AG10803 (cell line): ENCODE measurements around the gene STARD13.
A peak's percentile ranks its signal among the peaks of the same experiment; 100 is the strongest.
"Not testable (repeated sequence)": the region's sequence is repeated elsewhere in the genome, so short reads cannot be mapped to it uniquely, and the experiment has no call there.

Source experiments
- DNase-seq: peaks from one replicate; pipeline ENCODE4 v3.0.0; 2010; ENCODE audit warnings: low read depth
- H3K4me3 ChIP-seq: 2 replicates; pipeline ENCODE4 v1.5.1; 2011; ENCODE audit warnings: mild to moderate bottlenecking, low read length, control low read depth
- CTCF ChIP-seq: conservative IDR thresholded peaks from 2 replicates; pipeline ENCODE4 v1.5.1; 2011; ENCODE audit warnings: mild to moderate bottlenecking, low read length, control low read depth, inconsistent platforms

Gene STARD13

DNA sequence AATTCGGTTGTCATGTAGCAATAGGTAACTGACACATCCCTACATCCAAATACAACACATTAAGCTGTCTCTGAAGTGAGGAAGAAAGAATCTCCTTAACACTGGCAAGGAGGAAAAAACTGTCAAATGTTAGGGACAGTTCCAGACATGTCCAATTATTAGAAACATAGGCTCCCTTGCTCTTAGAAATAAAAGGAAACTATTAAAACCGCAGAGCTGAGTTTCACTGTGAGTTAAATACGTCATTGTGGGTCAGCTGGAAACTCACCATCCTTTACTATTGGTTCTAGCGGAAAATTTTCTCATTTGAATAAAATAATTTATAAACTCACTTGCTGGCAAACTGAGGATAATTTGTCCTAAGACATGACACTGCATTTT is 40.7 kb downstream of the STARD13 start:
- H3K4me3 ChIP-seq = no peak overlapping the region
- DNase-seq = no peak
- TF ChIP-seq CTCF = no peak

- no peak overlapping the region for H3K4me3 ChIP-seq
- TF ChIP-seq CTCF = no peak
- DNase-seq = no peak
These were observed 41.2 kb downstream of the STARD13 start for GRCh38 chr13:33244210-33244906.

DNA sequence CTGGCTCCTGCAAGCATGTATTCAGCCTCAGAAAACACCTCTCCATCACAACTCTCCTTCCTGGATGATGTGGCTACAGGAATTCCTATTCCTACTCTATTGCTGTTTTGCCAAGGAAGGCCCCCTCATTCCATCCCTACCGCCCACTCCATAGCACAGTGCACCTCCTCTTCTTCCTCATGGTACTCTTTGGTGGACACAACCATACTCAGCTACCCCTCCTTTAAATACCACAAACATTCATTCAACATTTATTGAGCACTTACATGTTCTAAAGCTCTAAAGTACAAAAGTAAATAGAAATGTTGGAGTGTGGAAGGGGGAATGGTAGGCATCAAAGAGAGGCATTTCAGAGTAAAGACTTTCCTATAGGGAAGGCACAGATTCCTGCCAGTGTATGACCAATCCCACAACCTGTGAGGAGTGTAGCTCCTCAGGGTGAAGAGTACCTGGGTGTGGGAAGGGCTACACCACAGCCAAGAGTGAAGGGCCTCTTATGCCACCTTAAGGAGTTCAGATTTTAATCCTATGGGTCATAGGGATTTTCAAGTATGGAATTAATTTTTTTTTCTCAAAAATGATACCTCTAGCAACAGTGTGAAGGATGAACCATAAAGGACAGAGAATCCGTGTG is 42.5 kb downstream of the STARD13 start:
- H3K4me3 ChIP-seq = no peak overlapping the region
- no peak for DNase-seq
- no peak for TF ChIP-seq CTCF

DNA sequence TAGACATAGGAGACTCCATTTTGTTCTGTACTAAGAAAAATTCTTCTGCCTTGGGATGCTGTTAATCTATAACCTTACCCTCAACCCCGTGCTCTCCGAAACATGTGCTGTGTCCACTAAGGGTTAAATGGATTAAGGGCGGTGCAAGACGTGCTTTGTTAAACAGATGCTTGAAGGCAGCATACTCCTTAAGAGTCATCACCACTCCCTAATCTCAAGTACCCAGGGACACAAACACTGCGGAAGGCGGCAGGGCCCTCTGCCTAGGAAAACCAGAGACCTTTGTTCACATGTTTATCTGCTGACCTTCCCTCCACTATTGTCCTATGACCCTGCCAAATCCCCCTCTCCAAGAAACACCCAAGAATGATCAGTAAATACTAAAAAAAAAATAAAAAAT is 43.2 kb downstream of the STARD13 start:
- DNase-seq, H3K4me3 ChIP-seq: not testable (repeated sequence)

GRCh38 chr13:33236021-33236420 is 49.5 kb downstream of the STARD13 start:
- H3K4me3 ChIP-seq = no peak overlapping the region
- peak; percentile 82 for DNase-seq
- TF ChIP-seq CTCF = no peak

DNA sequence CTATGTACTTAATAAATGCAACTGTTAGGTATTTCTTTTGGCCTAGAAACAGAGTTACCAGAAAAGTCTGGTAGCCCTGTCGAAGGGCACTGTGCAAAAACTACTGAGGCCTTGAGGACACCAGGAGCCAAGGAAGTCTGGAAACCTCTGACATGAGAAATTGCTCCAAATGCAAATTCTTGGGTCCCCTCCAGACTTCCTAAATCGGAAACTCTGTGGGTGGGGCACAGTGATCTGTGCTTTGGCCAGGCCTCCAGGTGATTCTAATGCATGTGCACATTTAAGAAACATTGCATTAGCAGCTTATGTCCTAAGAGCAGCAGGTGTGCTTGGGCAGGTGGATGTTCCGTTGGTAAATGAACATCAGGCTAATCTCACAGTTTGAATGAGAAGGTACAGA is 50.0 kb downstream of the STARD13 start:
- no peak for TF ChIP-seq CTCF
- no peak overlapping the region for H3K4me3 ChIP-seq
- peak; percentile 40 for DNase-seq

GRCh38 chr13:33235078-33235477 is 50.5 kb downstream of the STARD13 start:
- peak; percentile 34 for TF ChIP-seq CTCF
- no peak overlapping the region for H3K4me3 ChIP-seq
- DNase-seq = peak; percentile 90
